ENCODE results near the gene CRHR1.

DNA sequence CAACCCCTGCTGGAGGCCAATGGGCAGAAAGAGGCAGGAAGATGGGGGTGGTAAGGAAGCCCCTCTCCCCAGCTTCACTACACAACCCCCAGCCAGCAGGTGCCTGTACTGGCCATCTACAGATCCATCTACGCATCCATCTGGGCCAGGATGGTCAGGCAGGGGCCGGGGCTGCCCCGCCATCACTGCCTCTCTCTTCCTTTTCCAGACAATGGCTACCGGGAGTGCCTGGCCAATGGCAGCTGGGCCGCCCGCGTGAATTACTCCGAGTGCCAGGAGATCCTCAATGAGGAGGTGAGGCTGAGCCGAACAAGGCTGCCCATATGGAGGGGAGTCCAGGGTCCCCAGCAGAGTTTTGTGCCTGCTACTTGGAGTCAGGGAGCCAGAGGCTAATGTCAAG lies 37.0 kb downstream of the CRHR1 start:
- TF ChIP-seq POLR2A (IDR thresholded peaks at IDR 0.05): no peak
- TF ChIP-seq, protein P1, sequence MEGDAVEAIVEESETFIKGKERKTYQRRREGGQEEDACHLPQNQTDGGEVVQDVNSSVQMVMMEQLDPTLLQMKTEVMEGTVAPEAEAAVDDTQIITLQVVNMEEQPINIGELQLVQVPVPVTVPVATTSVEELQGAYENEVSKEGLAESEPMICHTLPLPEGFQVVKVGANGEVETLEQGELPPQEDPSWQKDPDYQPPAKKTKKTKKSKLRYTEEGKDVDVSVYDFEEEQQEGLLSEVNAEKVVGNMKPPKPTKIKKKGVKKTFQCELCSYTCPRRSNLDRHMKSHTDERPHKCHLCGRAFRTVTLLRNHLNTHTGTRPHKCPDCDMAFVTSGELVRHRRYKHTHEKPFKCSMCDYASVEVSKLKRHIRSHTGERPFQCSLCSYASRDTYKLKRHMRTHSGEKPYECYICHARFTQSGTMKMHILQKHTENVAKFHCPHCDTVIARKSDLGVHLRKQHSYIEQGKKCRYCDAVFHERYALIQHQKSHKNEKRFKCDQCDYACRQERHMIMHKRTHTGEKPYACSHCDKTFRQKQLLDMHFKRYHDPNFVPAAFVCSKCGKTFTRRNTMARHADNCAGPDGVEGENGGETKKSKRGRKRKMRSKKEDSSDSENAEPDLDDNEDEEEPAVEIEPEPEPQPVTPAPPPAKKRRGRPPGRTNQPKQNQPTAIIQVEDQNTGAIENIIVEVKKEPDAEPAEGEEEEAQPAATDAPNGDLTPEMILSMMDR (IDR thresholded peaks at IDR 0.05): no peak

All from body of pancreas (tissue), 4 donors.